ENCODE results near the gene GPR31.

GPR31 gene

DNA sequence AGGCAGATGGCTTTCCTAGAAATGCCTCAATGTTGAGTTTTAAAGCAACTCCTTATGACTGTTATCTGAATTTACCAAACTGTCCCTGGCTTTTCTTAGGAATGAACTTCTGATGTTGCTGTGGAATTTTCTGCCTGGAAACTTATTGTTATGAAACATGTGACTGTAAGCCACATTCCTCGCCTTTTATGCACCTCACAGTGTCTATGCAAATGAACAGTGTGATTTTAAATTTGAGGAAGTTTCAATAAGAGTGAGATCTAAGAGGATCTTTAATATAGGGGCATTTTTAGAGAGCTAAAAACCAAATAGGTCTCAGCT, 37.2 kb downstream of the GPR31 start:
- Histone ChIP-seq H3K4me1 (peaks cover 0 to 9% (median 3%) of the 10 kb centered on the region in 4 donors), H3K27ac (no peak overlapping the region), H3K27me3 (peaks cover 0 to 31% of the 10 kb centered on the region in 2 donors), H3K4me3 (no peak overlapping the region), H3K9me3 (no peaks in the 10 kb centered on the region), H3K36me3 (no peaks in the 10 kb centered on the region)
- TF ChIP-seq, protein P1, sequence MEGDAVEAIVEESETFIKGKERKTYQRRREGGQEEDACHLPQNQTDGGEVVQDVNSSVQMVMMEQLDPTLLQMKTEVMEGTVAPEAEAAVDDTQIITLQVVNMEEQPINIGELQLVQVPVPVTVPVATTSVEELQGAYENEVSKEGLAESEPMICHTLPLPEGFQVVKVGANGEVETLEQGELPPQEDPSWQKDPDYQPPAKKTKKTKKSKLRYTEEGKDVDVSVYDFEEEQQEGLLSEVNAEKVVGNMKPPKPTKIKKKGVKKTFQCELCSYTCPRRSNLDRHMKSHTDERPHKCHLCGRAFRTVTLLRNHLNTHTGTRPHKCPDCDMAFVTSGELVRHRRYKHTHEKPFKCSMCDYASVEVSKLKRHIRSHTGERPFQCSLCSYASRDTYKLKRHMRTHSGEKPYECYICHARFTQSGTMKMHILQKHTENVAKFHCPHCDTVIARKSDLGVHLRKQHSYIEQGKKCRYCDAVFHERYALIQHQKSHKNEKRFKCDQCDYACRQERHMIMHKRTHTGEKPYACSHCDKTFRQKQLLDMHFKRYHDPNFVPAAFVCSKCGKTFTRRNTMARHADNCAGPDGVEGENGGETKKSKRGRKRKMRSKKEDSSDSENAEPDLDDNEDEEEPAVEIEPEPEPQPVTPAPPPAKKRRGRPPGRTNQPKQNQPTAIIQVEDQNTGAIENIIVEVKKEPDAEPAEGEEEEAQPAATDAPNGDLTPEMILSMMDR (IDR thresholded peaks at IDR 0.05): no peak
- DNase-seq: no peak
- intact Hi-C loops (cut with DNase I; ENCODE audit: low total_unique reads): no loop called here

DNA sequence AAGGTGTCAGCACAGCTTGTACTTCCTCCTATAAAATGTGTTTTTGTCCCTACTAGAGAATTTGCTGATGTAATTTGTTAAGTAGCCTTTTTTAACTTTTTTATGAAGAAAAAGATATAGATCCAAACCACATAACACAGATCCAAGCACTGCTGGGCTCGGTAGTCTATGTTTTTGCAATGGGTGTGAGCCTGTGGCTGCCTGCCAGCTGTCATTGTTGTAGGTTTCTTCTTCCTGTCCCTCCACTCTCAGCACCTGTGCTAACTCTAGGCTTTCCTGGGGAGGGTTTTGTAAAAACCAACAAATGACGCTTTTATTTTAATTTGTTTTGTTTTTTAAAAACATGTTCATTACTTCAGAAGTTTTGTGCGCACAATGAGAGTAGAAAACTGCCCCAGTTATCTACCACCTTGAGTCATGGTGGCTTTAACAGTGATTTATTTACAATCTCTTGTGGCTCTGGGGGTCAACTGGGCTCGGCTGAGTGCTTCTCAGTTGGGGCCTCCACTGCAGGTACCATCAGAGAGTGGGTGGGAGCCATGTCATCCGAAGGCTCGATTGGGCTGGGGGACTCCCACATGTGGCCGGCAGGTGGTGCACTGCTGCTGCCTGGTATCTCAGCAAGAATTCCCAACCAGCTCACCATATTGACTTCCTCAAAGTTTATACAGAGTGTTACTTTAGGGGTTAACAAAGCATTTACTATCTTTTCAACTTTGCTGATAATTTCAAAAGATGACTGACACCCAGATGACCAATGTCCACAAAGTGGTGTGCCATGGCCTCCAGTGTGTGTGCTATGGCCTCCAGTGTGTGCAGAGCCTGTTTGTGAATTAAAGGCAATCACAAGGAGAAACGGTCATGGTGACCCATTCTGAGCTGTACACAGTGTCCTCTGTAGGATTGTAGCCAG, 37.9 kb downstream of the GPR31 start:
- H3K4me1 ChIP-seq: peaks cover 0 to 9% (median 3%) of the 10 kb centered on the region in 4 donors
- intact Hi-C loops (cut with DNase I; ENCODE audit: low total_unique reads): no loop called here
- peaks cover 0 to 31% of the 10 kb centered on the region in 2 donors for H3K27me3 ChIP-seq
- H3K27ac ChIP-seq: no peak overlapping the region
- no peaks in the 10 kb centered on the region for H3K9me3 ChIP-seq
- H3K4me3 ChIP-seq: no peak overlapping the region
- TF ChIP-seq, protein P1 (IDR thresholded peaks at IDR 0.05): no peak
- no peak for DNase-seq
- H3K36me3 ChIP-seq: no peaks in the 10 kb centered on the region

DNA sequence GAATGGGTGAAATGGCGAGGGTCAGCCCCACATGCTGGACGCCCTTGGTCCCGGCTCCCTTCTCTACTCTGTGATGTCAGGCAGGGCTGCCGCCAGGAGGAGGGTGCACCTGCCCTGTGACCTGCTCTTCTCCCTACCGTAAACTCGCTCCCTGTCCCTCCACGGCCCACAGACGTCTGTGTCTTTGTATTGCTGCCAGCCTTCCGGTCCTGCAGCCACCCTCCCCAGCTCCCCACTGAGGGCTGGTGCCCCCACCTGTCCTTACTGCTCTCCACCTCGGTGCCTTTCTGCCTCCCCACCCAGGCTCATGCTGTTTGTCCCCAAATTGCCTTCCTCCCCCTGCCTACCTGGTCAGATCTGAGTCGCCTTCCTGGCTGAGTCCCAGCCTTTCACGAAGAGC, 38.9 kb downstream of the GPR31 start:
- no peak for DNase-seq
- H3K36me3 ChIP-seq: no peaks in the 10 kb centered on the region
- H3K4me1 ChIP-seq: peaks cover 0 to 9% (median 3%) of the 10 kb centered on the region in 4 donors
- TF ChIP-seq, protein P1 (IDR thresholded peaks at IDR 0.05): no peak
- H3K4me3 ChIP-seq: no peak overlapping the region
- intact Hi-C loops (cut with DNase I; ENCODE audit: low total_unique reads): no loop called here
- H3K9me3 ChIP-seq: no peaks in the 10 kb centered on the region
- H3K27me3 ChIP-seq: peaks cover 0 to 31% of the 10 kb centered on the region in 2 donors
- no peak overlapping the region for H3K27ac ChIP-seq

DNA sequence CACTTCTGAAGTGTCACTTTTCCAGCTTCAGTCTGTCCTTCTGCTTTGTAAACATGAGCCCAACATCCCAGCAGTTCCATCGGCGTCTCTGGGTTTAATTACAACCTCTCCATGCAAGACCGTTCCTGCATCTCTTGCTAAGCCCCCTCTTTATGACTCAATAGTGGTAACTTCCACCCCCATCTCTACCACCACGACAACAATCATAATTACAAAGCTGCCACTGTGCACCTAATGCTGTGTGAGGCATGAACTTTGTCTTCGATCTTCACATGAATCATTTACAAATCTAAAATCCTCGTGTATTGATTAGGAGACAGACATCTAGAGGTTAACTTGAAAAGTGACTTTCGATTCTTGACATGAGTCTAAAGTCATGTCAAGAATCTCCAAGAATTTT, 39.8 kb downstream of the GPR31 start:
- Histone ChIP-seq H3K27me3 (peaks cover 0 to 31% of the 10 kb centered on the region in 2 donors), H3K4me1 (peaks cover 0 to 9% (median 3%) of the 10 kb centered on the region in 4 donors), H3K9me3 (no peaks in the 10 kb centered on the region), H3K4me3 (no peak overlapping the region), H3K36me3 (no peaks in the 10 kb centered on the region), H3K27ac (no peak overlapping the region)
- no peak for DNase-seq
- TF ChIP-seq, protein P1 (IDR thresholded peaks at IDR 0.05): no peak
- intact Hi-C loops (cut with DNase I; ENCODE audit: low total_unique reads): no loop called here

DNA sequence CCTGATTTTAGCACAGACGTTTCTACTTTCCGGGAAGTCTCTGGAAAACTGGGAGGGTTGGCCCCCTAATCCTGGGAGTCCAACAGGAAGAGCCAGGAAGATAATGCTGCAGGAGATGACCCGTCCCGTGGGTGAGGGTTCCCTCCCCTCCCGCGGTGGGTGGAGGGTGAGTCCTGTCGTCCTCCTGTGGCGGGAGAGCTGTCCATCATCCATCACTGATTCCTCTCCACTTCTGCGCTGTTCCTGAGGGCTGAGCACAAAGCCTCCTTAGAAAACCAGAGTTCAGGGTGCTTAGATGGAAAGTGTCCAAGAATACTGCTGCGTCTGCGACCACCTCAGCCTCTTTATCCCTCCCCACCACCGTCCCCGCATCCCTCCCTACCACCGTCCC, 40.9 kb downstream of the GPR31 start:
- Histone ChIP-seq H3K4me3 (no peak overlapping the region), H3K9me3 (no peaks in the 10 kb centered on the region), H3K27me3 (peaks cover 0 to 28% of the 10 kb centered on the region in 2 donors), H3K27ac (no peak overlapping the region), H3K4me1 (peaks cover 0 to 9% (median 3%) of the 10 kb centered on the region in 4 donors), H3K36me3 (no peaks in the 10 kb centered on the region)
- intact Hi-C loops (cut with DNase I; ENCODE audit: low total_unique reads): no loop called here
- TF ChIP-seq, protein P1 (IDR thresholded peaks at IDR 0.05): no peak
- DNase-seq: no peak
